SHP77 treated with DMSO at 0.1 percent for 48 hours (cell line): ENCODE results near the gene MAST2.

ENCODE experiments used
- DNase-seq: peaks from one replicate; lab custom pipeline; 2025; lab: John Stamatoyannopoulos, UW

The MAST2 gene

GRCh38 chr1:45982359-45982758 lies 178.9 kb downstream of the MAST2 start:
- no peak for DNase-seq

GRCh38 chr1:45983967-45984366 lies 180.6 kb downstream of the MAST2 start:
- DNase-seq: no peak

- DNase-seq: no peak
These were observed 183.8 kb downstream of the MAST2 start for GRCh38 chr1:45987204-45987603.

GRCh38 chr1:45989249-45989648 lies 185.8 kb downstream of the MAST2 start:
- DNase-seq: no peak

GRCh38 chr1:45994423-45994822 lies 191.0 kb downstream of the MAST2 start:
- DNase-seq: no peak

- no peak for DNase-seq
These were observed 191.9 kb downstream of the MAST2 start for GRCh38 chr1:45995298-45995697.

GRCh38 chr1:45998020-45998617 lies 194.7 kb downstream of the MAST2 start:
- no peak for DNase-seq

GRCh38 chr1:45999507-45999906 lies 196.1 kb downstream of the MAST2 start:
- DNase-seq: no peak

GRCh38 chr1:46001081-46001785 lies 197.8 kb downstream of the MAST2 start:
- DNase-seq: no peak

- DNase-seq: no peak
These were observed 199.2 kb downstream of the MAST2 start for GRCh38 chr1:46002551-46003150.

GRCh38 chr1:46003315-46003714 lies 199.9 kb downstream of the MAST2 start:
- DNase-seq: no peak

- DNase-seq: no peak
These were observed 201.1 kb downstream of the MAST2 start for GRCh38 chr1:46004492-46004891.

GRCh38 chr1:46005594-46005993 lies 202.2 kb downstream of the MAST2 start:
- no peak for DNase-seq

GRCh38 chr1:46008585-46008984 lies 205.2 kb downstream of the MAST2 start:
- no peak for DNase-seq

- no peak for DNase-seq
These were observed 207.2 kb downstream of the MAST2 start for GRCh38 chr1:46010611-46011010.

GRCh38 chr1:46011121-46011695 lies 207.8 kb downstream of the MAST2 start:
- no peak for DNase-seq

GRCh38 chr1:46012236-46012635 lies 208.8 kb downstream of the MAST2 start:
- DNase-seq: no peak

- DNase-seq: no peak
These were observed 210.2 kb downstream of the MAST2 start for GRCh38 chr1:46013581-46013980.

- no peak for DNase-seq
These were observed 214.6 kb downstream of the MAST2 start for GRCh38 chr1:46017876-46018503.

- DNase-seq: no peak
These were observed 215.9 kb downstream of the MAST2 start for GRCh38 chr1:46019348-46019747.

- no peak for DNase-seq
These were observed 216.6 kb downstream of the MAST2 start for GRCh38 chr1:46020010-46020409.
